Neural cell (in vitro differentiated cells): ENCODE results near the gene GPR161.

Experiments used
- EP300 ChIP-seq: fragments of 450-650 bp; conservative IDR thresholded peaks from 2 replicates; pipeline ENCODE4 v1.6.1; 2014; ENCODE audit warnings: antibody characterized with exemption, mild to moderate bottlenecking, moderate library complexity; ENCODE audit not compliant: poor library complexity, severe bottlenecking
- EZH2 ChIP-seq: fragments of 200-600, 300-800 bp; shearing (Covaris generic), sonication (generic); IDR thresholded peaks from 2 replicates; pipeline ENCODE4 v1.6.1; 2014; ENCODE audit warnings: antibody characterized with exemption, low read length, borderline replicate concordance, mild to moderate bottlenecking; ENCODE audit not compliant: insufficient read depth, poor library complexity, severe bottlenecking
- POLR2AphosphoS5 ChIP-seq: IDR thresholded peaks from 2 replicates; pipeline ENCODE4 v1.6.1; 2012
- RAD21 ChIP-seq: fragments of 450-650 bp; conservative IDR thresholded peaks from 2 replicates; pipeline ENCODE4 v1.6.1; 2014; ENCODE audit warnings: antibody characterized with exemption, mild to moderate bottlenecking, moderate library complexity
- SMC3 ChIP-seq: fragments of 450-650 bp; conservative IDR thresholded peaks from 2 replicates; pipeline ENCODE4 v1.6.1; 2014; ENCODE audit warnings: antibody characterized with exemption, mild to moderate bottlenecking, moderate library complexity; ENCODE audit not compliant: poor library complexity
- TAF1 ChIP-seq: IDR thresholded peaks from 2 replicates; pipeline ENCODE4 v1.6.1; 2012; ENCODE audit warnings: low read depth
- TF ChIP-seq, protein P1 (sequence below): fragments of 450-650 bp; IDR thresholded peaks from 2 replicates; pipeline ENCODE4 v1.5.1; 2014; ENCODE audit warnings: antibody characterized with exemption, mild to moderate bottlenecking, moderate library complexity; ENCODE audit not compliant: poor library complexity, severe bottlenecking
- TF ChIP-seq, protein P2 (sequence below): IDR thresholded peaks from 2 replicates; pipeline ENCODE4 v1.6.1; 2012; ENCODE audit warnings: borderline replicate concordance

GRCh38 chr1:168125051-168125450, 11.7 kb downstream of the GPR161 start:
- TF ChIP-seq, protein P1, sequence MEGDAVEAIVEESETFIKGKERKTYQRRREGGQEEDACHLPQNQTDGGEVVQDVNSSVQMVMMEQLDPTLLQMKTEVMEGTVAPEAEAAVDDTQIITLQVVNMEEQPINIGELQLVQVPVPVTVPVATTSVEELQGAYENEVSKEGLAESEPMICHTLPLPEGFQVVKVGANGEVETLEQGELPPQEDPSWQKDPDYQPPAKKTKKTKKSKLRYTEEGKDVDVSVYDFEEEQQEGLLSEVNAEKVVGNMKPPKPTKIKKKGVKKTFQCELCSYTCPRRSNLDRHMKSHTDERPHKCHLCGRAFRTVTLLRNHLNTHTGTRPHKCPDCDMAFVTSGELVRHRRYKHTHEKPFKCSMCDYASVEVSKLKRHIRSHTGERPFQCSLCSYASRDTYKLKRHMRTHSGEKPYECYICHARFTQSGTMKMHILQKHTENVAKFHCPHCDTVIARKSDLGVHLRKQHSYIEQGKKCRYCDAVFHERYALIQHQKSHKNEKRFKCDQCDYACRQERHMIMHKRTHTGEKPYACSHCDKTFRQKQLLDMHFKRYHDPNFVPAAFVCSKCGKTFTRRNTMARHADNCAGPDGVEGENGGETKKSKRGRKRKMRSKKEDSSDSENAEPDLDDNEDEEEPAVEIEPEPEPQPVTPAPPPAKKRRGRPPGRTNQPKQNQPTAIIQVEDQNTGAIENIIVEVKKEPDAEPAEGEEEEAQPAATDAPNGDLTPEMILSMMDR, result no peak
- TF ChIP-seq EP300 (no peak), EZH2 (no peak), POLR2AphosphoS5 (no peak), RAD21 (no peak), TAF1 (no peak), SMC3 (no peak)
- TF ChIP-seq, protein P2, sequence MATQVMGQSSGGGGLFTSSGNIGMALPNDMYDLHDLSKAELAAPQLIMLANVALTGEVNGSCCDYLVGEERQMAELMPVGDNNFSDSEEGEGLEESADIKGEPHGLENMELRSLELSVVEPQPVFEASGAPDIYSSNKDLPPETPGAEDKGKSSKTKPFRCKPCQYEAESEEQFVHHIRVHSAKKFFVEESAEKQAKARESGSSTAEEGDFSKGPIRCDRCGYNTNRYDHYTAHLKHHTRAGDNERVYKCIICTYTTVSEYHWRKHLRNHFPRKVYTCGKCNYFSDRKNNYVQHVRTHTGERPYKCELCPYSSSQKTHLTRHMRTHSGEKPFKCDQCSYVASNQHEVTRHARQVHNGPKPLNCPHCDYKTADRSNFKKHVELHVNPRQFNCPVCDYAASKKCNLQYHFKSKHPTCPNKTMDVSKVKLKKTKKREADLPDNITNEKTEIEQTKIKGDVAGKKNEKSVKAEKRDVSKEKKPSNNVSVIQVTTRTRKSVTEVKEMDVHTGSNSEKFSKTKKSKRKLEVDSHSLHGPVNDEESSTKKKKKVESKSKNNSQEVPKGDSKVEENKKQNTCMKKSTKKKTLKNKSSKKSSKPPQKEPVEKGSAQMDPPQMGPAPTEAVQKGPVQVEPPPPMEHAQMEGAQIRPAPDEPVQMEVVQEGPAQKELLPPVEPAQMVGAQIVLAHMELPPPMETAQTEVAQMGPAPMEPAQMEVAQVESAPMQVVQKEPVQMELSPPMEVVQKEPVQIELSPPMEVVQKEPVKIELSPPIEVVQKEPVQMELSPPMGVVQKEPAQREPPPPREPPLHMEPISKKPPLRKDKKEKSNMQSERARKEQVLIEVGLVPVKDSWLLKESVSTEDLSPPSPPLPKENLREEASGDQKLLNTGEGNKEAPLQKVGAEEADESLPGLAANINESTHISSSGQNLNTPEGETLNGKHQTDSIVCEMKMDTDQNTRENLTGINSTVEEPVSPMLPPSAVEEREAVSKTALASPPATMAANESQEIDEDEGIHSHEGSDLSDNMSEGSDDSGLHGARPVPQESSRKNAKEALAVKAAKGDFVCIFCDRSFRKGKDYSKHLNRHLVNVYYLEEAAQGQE, result no peak
